Measurements from ENCODE around the gene NPAS4. TPM values are rescaled to one million over a fixed set of nuclear protein-coding genes. Genes with fewer than 3 reads are reported as not detected.
A peak's percentile ranks its signal among the peaks of the same experiment; 100 is the strongest.
"Not testable (repeated sequence)": the region's sequence is repeated elsewhere in the genome, so short reads cannot be mapped to it uniquely, and the experiment has no call there.

NPAS4 gene
- polyA plus RNA-seq, 1 donor: 0.55 TPM

GRCh38 chr11:66454828-66455227 lies 34.0 kb downstream of the NPAS4 start:
- no peak for DNase-seq

GRCh38 chr11:66457826-66458225 lies 37.0 kb downstream of the NPAS4 start:
- no peak for DNase-seq

GRCh38 chr11:66459138-66459778 lies 38.4 kb downstream of the NPAS4 start:
- DNase-seq: no peak

- DNase-seq: no peak
Observed at GRCh38 chr11:66462010-66462409, 41.2 kb downstream of the NPAS4 start.

GRCh38 chr11:66462911-66463310 lies 42.1 kb downstream of the NPAS4 start:
- no peak for DNase-seq

GRCh38 chr11:66464116-66464515 lies 43.3 kb downstream of the NPAS4 start:
- not testable (repeated sequence) for DNase-seq

GRCh38 chr11:66464916-66465315 lies 44.1 kb downstream of the NPAS4 start:
- DNase-seq: no peak

GRCh38 chr11:66465373-66466224 lies 44.8 kb downstream of the NPAS4 start:
- DNase-seq: no peak

- DNase-seq: peak; percentile 93
Observed at GRCh38 chr11:66466225-66467033, 45.6 kb downstream of the NPAS4 start, which contains the start of gene PELI3. TSS of gene PELI3 (plus strand) at chr11:66466905. CDS start at chr11:66468129, 1,224 bp downstream.

GRCh38 chr11:66467034-66467659 lies 46.3 kb downstream of the NPAS4 start:
- no peak for DNase-seq

- DNase-seq: no peak
Observed at GRCh38 chr11:66467756-66468155, 46.9 kb downstream of the NPAS4 start.

GRCh38 chr11:66468691-66469090 lies 47.9 kb downstream of the NPAS4 start:
- no peak for DNase-seq

- no peak for DNase-seq
Observed at GRCh38 chr11:66469441-66469840, 48.6 kb downstream of the NPAS4 start.

GRCh38 chr11:66470015-66470414 lies 49.2 kb downstream of the NPAS4 start:
- no peak for DNase-seq

- no peak for DNase-seq
Observed at GRCh38 chr11:66471142-66471541, 50.3 kb downstream of the NPAS4 start.

GRCh38 chr11:66472054-66472453 lies 51.2 kb downstream of the NPAS4 start:
- DNase-seq: no peak

GRCh38 chr11:66473167-66473566 lies 52.3 kb downstream of the NPAS4 start:
- DNase-seq: no peak

GRCh38 chr11:66473608-66474515 lies 53.0 kb downstream of the NPAS4 start:
- DNase-seq: no peak

GRCh38 chr11:66475349-66476172 lies 54.7 kb downstream of the NPAS4 start:
- no peak for DNase-seq
